ENCODE results near the gene XRCC4.

DNA sequence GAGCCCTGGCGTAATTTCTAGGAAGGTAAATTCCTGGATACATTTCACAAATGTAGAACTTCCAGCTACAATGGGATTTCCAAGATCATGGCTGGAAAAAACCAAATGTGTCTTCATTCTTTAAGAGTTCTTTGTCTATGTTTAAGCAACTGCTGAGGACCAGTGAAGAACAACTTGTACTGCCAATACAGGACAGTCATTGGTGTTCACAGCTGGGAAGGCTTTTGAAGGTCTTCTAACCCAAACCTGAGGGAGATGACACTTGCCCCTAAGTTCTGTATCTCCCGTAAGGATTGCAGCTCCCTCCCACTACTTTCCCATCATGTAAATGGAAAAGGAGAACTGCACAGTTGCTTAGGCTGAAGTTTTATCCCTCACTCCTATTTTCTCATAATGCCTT, 28.5 kb upstream of the XRCC4 start:
- TF ChIP-seq, protein P1, sequence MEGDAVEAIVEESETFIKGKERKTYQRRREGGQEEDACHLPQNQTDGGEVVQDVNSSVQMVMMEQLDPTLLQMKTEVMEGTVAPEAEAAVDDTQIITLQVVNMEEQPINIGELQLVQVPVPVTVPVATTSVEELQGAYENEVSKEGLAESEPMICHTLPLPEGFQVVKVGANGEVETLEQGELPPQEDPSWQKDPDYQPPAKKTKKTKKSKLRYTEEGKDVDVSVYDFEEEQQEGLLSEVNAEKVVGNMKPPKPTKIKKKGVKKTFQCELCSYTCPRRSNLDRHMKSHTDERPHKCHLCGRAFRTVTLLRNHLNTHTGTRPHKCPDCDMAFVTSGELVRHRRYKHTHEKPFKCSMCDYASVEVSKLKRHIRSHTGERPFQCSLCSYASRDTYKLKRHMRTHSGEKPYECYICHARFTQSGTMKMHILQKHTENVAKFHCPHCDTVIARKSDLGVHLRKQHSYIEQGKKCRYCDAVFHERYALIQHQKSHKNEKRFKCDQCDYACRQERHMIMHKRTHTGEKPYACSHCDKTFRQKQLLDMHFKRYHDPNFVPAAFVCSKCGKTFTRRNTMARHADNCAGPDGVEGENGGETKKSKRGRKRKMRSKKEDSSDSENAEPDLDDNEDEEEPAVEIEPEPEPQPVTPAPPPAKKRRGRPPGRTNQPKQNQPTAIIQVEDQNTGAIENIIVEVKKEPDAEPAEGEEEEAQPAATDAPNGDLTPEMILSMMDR (IDR thresholded peaks at IDR 0.05; ENCODE audit: low read depth, low read length, missing input control), result no peak
- TF ChIP-seq FOXA2 (IDR thresholded peaks at IDR 0.05), result no peak
- TF ChIP-seq, protein P2, sequence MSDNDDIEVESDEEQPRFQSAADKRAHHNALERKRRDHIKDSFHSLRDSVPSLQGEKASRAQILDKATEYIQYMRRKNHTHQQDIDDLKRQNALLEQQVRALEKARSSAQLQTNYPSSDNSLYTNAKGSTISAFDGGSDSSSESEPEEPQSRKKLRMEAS (IDR thresholded peaks at IDR 0.05), result no peak
- TF ChIP-seq JUND (IDR thresholded peaks at IDR 0.05), result no peak
- TF ChIP-seq HNF4G (IDR thresholded peaks at IDR 0.05), result no peak
